ENCODE data around the gene ADAMTSL2. TPM values are rescaled to one million over a fixed set of nuclear protein-coding genes. Genes with fewer than 3 reads are reported as not detected.

ADAMTSL2 gene
- polyA plus RNA-seq, 1 donor (not counting 4 experiments of a cell fraction or from before 2014, with no cell fraction given): not detected

- Histone ChIP-seq H3K9me1 (ENCODE audit: control insufficient read depth, extremely low read depth, insufficient read depth, low read length) (no peaks in the 10 kb centered on the region), H3K4me1 (ENCODE audit: control insufficient read depth, extremely low read depth, insufficient read depth, low read length) (peaks cover 4% of the 10 kb centered on the region), H3K36me3 (ENCODE audit: control insufficient read depth in 2 of 2, extremely low read depth in 1 of 2, insufficient read depth in 2 of 2, low read length in 2 of 2) (no peaks in the 10 kb centered on the region), H3K79me2 (ENCODE audit: control insufficient read depth, insufficient read depth, low read length) (no peaks in the 10 kb centered on the region), H4K20me1 (ENCODE audit: control insufficient read depth, extremely low read depth, insufficient read depth, low read length) (no peaks in the 10 kb centered on the region), H3K9ac (ENCODE audit: control insufficient read depth, extremely low read depth, insufficient read depth, low read length) (no peak overlapping the region), H3K9me3 (ENCODE audit: control insufficient read depth, low read depth, low read length) (no peaks in the 10 kb centered on the region), H2AFZ (ENCODE audit: control insufficient read depth, low read length) (no peak overlapping the region), H3K4me3 (ENCODE audit: control insufficient read depth in 2 of 3, extremely low read depth in 1 of 3, insufficient read depth in 2 of 3, low read depth in 1 of 3, low read length in 3 of 3) (no peak overlapping the region), H3K27ac (ENCODE audit: control insufficient read depth, insufficient read depth, low read length) (no peak overlapping the region), H3K4me2 (ENCODE audit: control insufficient read depth, extremely low read depth, insufficient read depth, low read depth, low read length) (no peak overlapping the region), H3K27me3 (ENCODE audit: control insufficient read depth, extremely low read depth, insufficient read depth, low read length) (peaks cover 24% of the 10 kb centered on the region)
- no peak for TF ChIP-seq EZH2 (IDR thresholded peaks at IDR 0.05; ENCODE audit: low read length)
- TF ChIP-seq CTCF (optimal IDR thresholded peaks at IDR 0.05 in 1 of 3, IDR thresholded peaks at IDR 0.05 in 1 of 3, conservative IDR thresholded peaks at IDR 0.05 in 1 of 3; ENCODE audit: extremely low read depth in 1 of 3, insufficient read depth in 2 of 3, low read length in 3 of 3): no peak
- FAIRE-seq (no peak), DNase-seq (ENCODE audit: low read depth, low spot score) (no peak)
- dilution Hi-C loops (cut with MboI; ENCODE audit: extremely low pct_ligation_motif_present, low sequenced_read_pairs): no loop called here
Observed at GRCh38 chr9:133560944-133561343, 26.4 kb downstream of the ADAMTSL2 start.

- Histone ChIP-seq H3K9me1 (ENCODE audit: control insufficient read depth, extremely low read depth, insufficient read depth, low read length) (no peaks in the 10 kb centered on the region), H3K27ac (ENCODE audit: control insufficient read depth, insufficient read depth, low read length) (no peak overlapping the region), H3K4me1 (ENCODE audit: control insufficient read depth, extremely low read depth, insufficient read depth, low read length) (peaks cover 4% of the 10 kb centered on the region), H3K79me2 (ENCODE audit: control insufficient read depth, insufficient read depth, low read length) (no peaks in the 10 kb centered on the region), H4K20me1 (ENCODE audit: control insufficient read depth, extremely low read depth, insufficient read depth, low read length) (no peaks in the 10 kb centered on the region), H3K4me2 (ENCODE audit: control insufficient read depth, extremely low read depth, insufficient read depth, low read depth, low read length) (no peak overlapping the region), H3K9me3 (ENCODE audit: control insufficient read depth, low read depth, low read length) (no peaks in the 10 kb centered on the region), H3K36me3 (ENCODE audit: control insufficient read depth in 2 of 2, extremely low read depth in 1 of 2, insufficient read depth in 2 of 2, low read length in 2 of 2) (no peaks in the 10 kb centered on the region), H3K4me3 (ENCODE audit: control insufficient read depth in 2 of 3, extremely low read depth in 1 of 3, insufficient read depth in 2 of 3, low read depth in 1 of 3, low read length in 3 of 3) (no peak overlapping the region), H3K27me3 (ENCODE audit: control insufficient read depth, extremely low read depth, insufficient read depth, low read length) (peaks cover 24% of the 10 kb centered on the region), H2AFZ (ENCODE audit: control insufficient read depth, low read length) (no peak overlapping the region), H3K9ac (ENCODE audit: control insufficient read depth, extremely low read depth, insufficient read depth, low read length) (no peak overlapping the region)
- FAIRE-seq (no peak), DNase-seq (ENCODE audit: low read depth, low spot score) (no peak)
- dilution Hi-C loops (cut with MboI; ENCODE audit: extremely low pct_ligation_motif_present, low sequenced_read_pairs): no loop called here
- TF ChIP-seq CTCF (optimal IDR thresholded peaks at IDR 0.05 in 1 of 3, IDR thresholded peaks at IDR 0.05 in 1 of 3, conservative IDR thresholded peaks at IDR 0.05 in 1 of 3; ENCODE audit: extremely low read depth in 1 of 3, insufficient read depth in 2 of 3, low read length in 3 of 3) (no peak), EZH2 (IDR thresholded peaks at IDR 0.05; ENCODE audit: low read length) (no peak)
Observed at GRCh38 chr9:133561976-133562554, 27.6 kb downstream of the ADAMTSL2 start.
